K562 (cell line): ENCODE results near the gene METAP1. TPM values are rescaled to one million over a fixed set of nuclear protein-coding genes. Genes with fewer than 3 reads are reported as not detected.

Source experiments
- BACH1 ChIP-seq: fragments of 200-800 bp; sonication (Bioruptor generic); IDR thresholded peaks from 2 replicates; pipeline ENCODE4 v1.6.1; 2016; ENCODE audit warnings: missing genetic modification characterization, missing compliant biosample characterization
- CLOCK ChIP-seq: fragments of 250-450 bp; sonication (Bioruptor Pico); IDR thresholded peaks from 2 replicates; pipeline ENCODE4 v1.4.0; 2020; ENCODE audit warnings: mild to moderate bottlenecking, moderate library complexity, borderline replicate concordance
- GATAD2B ChIP-seq: fragments of 450-650 bp; IDR thresholded peaks from 2 replicates; pipeline ENCODE4 v1.6.1; 2017; ENCODE audit warnings: mild to moderate bottlenecking, borderline replicate concordance
- GTF3C2 ChIP-seq: IDR thresholded peaks from 3 replicates; pipeline ENCODE4 v1.6.1; 2011; ENCODE audit warnings: borderline replicate concordance, mild to moderate bottlenecking, moderate library complexity; ENCODE audit not compliant: insufficient read length; ENCODE audit errors: extremely low read depth
- HOMEZ ChIP-seq: fragments of 250-450 bp; sonication (Bioruptor Pico); IDR thresholded peaks from 2 replicates; pipeline ENCODE4 v1.4.0; 2020; ENCODE audit warnings: mild to moderate bottlenecking, moderate library complexity
- IFI16 ChIP-seq: fragments of 250-450 bp; sonication (Bioruptor Pico); IDR thresholded peaks from 2 replicates; pipeline ENCODE4 v2.1.2; 2022; ENCODE audit warnings: mild to moderate bottlenecking, inconsistent platforms
- LCOR ChIP-seq: sonication (generic); formaldehyde crosslinking; IDR thresholded peaks from 2 replicates; pipeline ENCODE4 v1.8.0; 2022; ENCODE audit warnings: mild to moderate bottlenecking, missing genetic modification reagents
- MCM2 ChIP-seq: fragments of 450-650 bp; IDR thresholded peaks from 2 replicates; pipeline ENCODE4 v1.6.1; 2017; ENCODE audit warnings: low read depth, mild to moderate bottlenecking
- PTRF ChIP-seq: fragments of 450-650 bp; IDR thresholded peaks from 2 replicates; pipeline ENCODE4 v1.6.1; 2016; ENCODE audit warnings: mild to moderate bottlenecking, missing genetic modification characterization, missing compliant biosample characterization
- TAF15 ChIP-seq: fragments of 200-400 bp; formaldehyde crosslinking; IDR thresholded peaks from 2 replicates; pipeline ENCODE4 v1.6.1; 2017; ENCODE audit warnings: mild to moderate bottlenecking, low read depth, low read length, moderate library complexity
- ZMIZ1 ChIP-seq, 2 experiments: fragments of 150-350 bp in 1 of 2; IDR thresholded peaks; 2 replicates each; pipeline ENCODE4 v1.6.1; 2012 to 2016; ENCODE audit warnings: low read depth in 2 of 2, low read length in 2 of 2, mild to moderate bottlenecking in 1 of 2, moderate library complexity in 1 of 2
- ZNF444 ChIP-seq: fragments of 250-450 bp; sonication (Bioruptor Pico); IDR thresholded peaks from 2 replicates; pipeline ENCODE4 v1.4.0; 2020; ENCODE audit warnings: mild to moderate bottlenecking, moderate library complexity
- ZNF512 ChIP-seq: IDR thresholded peaks from 2 replicates; pipeline ENCODE4 v1.6.1; 2016; ENCODE audit warnings: missing genetic modification characterization, missing compliant biosample characterization
- ZNF75A ChIP-seq: fragments of 450-650 bp; formaldehyde crosslinking; IDR thresholded peaks from 2 replicates; pipeline ENCODE4 v1.4.0; 2020; ENCODE audit warnings: mild to moderate bottlenecking
- polyA plus RNA-seq, 8 experiments: library from polyadenylated mRNA; depleted of rRNA in 4 of 8; stranded (reverse) in 5 of 8; unstranded in 3 of 8; fragments of >200 nt; fragmentation: Nextera tagmentation in 2 of 8; fragmentation: Illumina TruSeq in 1 of 8; extraction: Ambion mirVana in 2 of 8; extraction: Trizol in 1 of 8; gene quantifications; 2 replicates each; pipeline versions ENCODE4 v1.2.1 to v1.2.3, GENCODE V29; 2011 to 2014; ENCODE audit warnings: inconsistent platforms in 1 of 8, missing spikeins in 1 of 8
- total RNA-seq, 7 experiments: library from RNA; depleted of rRNA in 6 of 7; stranded (reverse); fragments of >200 nt in 6 of 7; fragmentation: Illumina TruSeq in 2 of 7; extraction: Trizol in 2 of 7; gene quantifications; 2 replicates each; pipeline versions ENCODE4 v1.2.1 to v1.2.3, GENCODE V29; 2011 to 2021; ENCODE audit warnings: low replicate concordance in 1 of 7

The METAP1 gene
- total and polyA plus RNA-seq, 9 of the 15 experiments (the other 6 are each of a cell fraction or from before 2014, with no cell fraction given), result 31.4 to 77.6 (median 59.5) TPM

GRCh38 chr4:99088481-99089365 lies 93.2 kb downstream of the METAP1 start, which contains the start of gene ADH5 (continued):
- TF ChIP-seq IFI16 (CRISPR knock-in tag), result no peak
- TF ChIP-seq LCOR (CRISPR knock-in tag), result no peak
- no peak for TF ChIP-seq ZMIZ1 (IDR thresholded peaks at IDR 0.05; ENCODE audit: low read depth in 2 of 2, low read length in 2 of 2)
- no peak for TF ChIP-seq TAF15
- no peak for TF ChIP-seq BACH1
- TF ChIP-seq PTRF (tag), result no peak
- TF ChIP-seq ZNF75A (CRISPR knock-in tag), result no peak
- no peak for TF ChIP-seq ZNF444 (CRISPR knock-in tag)
- no peak for TF ChIP-seq CLOCK (CRISPR knock-in tag)
- TF ChIP-seq GATAD2B, result 0 out of 2 replicates have a peak, but pooled peaks have one; percentile 49
- no peak for TF ChIP-seq MCM2
- no peak for TF ChIP-seq HOMEZ (CRISPR knock-in tag)
- no peak for TF ChIP-seq ZNF512 (tag)
- TF ChIP-seq GTF3C2, result no peak
